Type B pancreatic cell (in vitro differentiated cells): Measurements from ENCODE around the gene TMEM117. TPM values are rescaled to one million over a fixed set of nuclear protein-coding genes. Genes with fewer than 3 reads are reported as not detected.

Experiments
- DNase-seq: peaks from one replicate; pipeline ENCODE4 v3.0.0; 2021; ENCODE audit warnings: mixed read lengths; ENCODE audit not compliant: unreplicated experiment; ENCODE audit errors: extremely low spot score
- H3K27ac Mint-ChIP-seq: 2 replicates; pipeline ENCODE4 v1.8.0; 2021; ENCODE audit warnings: mild to moderate bottlenecking, mixed read lengths
- H3K27me3 Mint-ChIP-seq: 2 replicates; pipeline ENCODE4 v1.8.0; 2021; ENCODE audit warnings: mixed read lengths
- H3K36me3 Mint-ChIP-seq: 2 replicates; pipeline ENCODE4 v1.8.0; 2021; ENCODE audit warnings: mixed read lengths
- H3K4me1 Mint-ChIP-seq: one replicate; pipeline ENCODE4 v1.8.0; 2021; ENCODE audit warnings: mixed read lengths; ENCODE audit not compliant: unreplicated experiment
- H3K4me3 Mint-ChIP-seq: 2 replicates; pipeline ENCODE4 v1.8.0; 2021; ENCODE audit warnings: mild to moderate bottlenecking, mixed read lengths
- H3K9me3 Mint-ChIP-seq: 2 replicates; pipeline ENCODE4 v1.8.0; 2021; ENCODE audit warnings: mixed read lengths
- CTCF ChIP-seq: fragments of 200-600 bp; sonication (generic); conservative IDR thresholded peaks from 2 replicates; pipeline ENCODE4 v1.5.0; 2021; ENCODE audit warnings: antibody characterized with exemption, mild to moderate bottlenecking
- total RNA-seq: library from RNA; stranded (reverse); gene quantifications from 2 replicates; pipeline ENCODE4 v1.2.1, GENCODE V29; 2021; ENCODE audit warnings: low replicate concordance

The TMEM117 gene
- total RNA-seq, 1 donor from 2014 or later: 14.3 TPM

GRCh38 chr12:43891856-43892574 lies 56.1 kb downstream of the TMEM117 start:
- Mint-ChIP-seq H3K27ac (no peak overlapping the region), H3K4me1 (no peaks in the 10 kb centered on the region), H3K9me3 (no peaks in the 10 kb centered on the region), H3K36me3 (peaks cover 7% of the 10 kb centered on the region), H3K4me3 (no peak overlapping the region), H3K27me3 (no peaks in the 10 kb centered on the region)
- no peak for TF ChIP-seq CTCF
- no peak for DNase-seq

- H3K27ac Mint-ChIP-seq: no peak overlapping the region
- H3K27me3 Mint-ChIP-seq: no peaks in the 10 kb centered on the region
- no peak for TF ChIP-seq CTCF
- H3K36me3 Mint-ChIP-seq: peaks cover 11% of the 10 kb centered on the region
- H3K4me1 Mint-ChIP-seq: no peaks in the 10 kb centered on the region
- H3K4me3 Mint-ChIP-seq: no peak overlapping the region
- DNase-seq: no peak
- no peaks in the 10 kb centered on the region for H3K9me3 Mint-ChIP-seq
Measured at GRCh38 chr12:43893670-43894069, 57.8 kb downstream of the TMEM117 start.

GRCh38 chr12:43895580-43896206 lies 59.8 kb downstream of the TMEM117 start:
- no peaks in the 10 kb centered on the region for H3K4me1 Mint-ChIP-seq
- no peak overlapping the region for H3K27ac Mint-ChIP-seq
- TF ChIP-seq CTCF: no peak
- no peak overlapping the region for H3K4me3 Mint-ChIP-seq
- no peaks in the 10 kb centered on the region for H3K9me3 Mint-ChIP-seq
- no peak for DNase-seq
- peaks cover 11% of the 10 kb centered on the region for H3K36me3 Mint-ChIP-seq
- H3K27me3 Mint-ChIP-seq: no peaks in the 10 kb centered on the region

- TF ChIP-seq CTCF: no peak
- H3K4me3 Mint-ChIP-seq: no peak overlapping the region
- DNase-seq: no peak
- H3K36me3 Mint-ChIP-seq: peaks cover 11% of the 10 kb centered on the region
- no peak overlapping the region for H3K27ac Mint-ChIP-seq
- no peaks in the 10 kb centered on the region for H3K27me3 Mint-ChIP-seq
- no peaks in the 10 kb centered on the region for H3K4me1 Mint-ChIP-seq
- no peaks in the 10 kb centered on the region for H3K9me3 Mint-ChIP-seq
Measured at GRCh38 chr12:43896496-43896895, 60.6 kb downstream of the TMEM117 start.

GRCh38 chr12:43898474-43898873 lies 62.6 kb downstream of the TMEM117 start:
- H3K36me3 Mint-ChIP-seq: peaks cover 11% of the 10 kb centered on the region
- peaks cover under 1% of the 10 kb centered on the region for H3K4me1 Mint-ChIP-seq
- H3K27me3 Mint-ChIP-seq: no peaks in the 10 kb centered on the region

More at GRCh38 chr12:43898474-43898873, 62.6 kb downstream of the TMEM117 start:
- no peak for TF ChIP-seq CTCF
- no peak overlapping the region for H3K27ac Mint-ChIP-seq
- no peaks in the 10 kb centered on the region for H3K9me3 Mint-ChIP-seq
- no peak for DNase-seq
- no peak overlapping the region for H3K4me3 Mint-ChIP-seq
